Neural cell (in vitro differentiated cells): ENCODE data around the gene ATP1A4. TPM values are rescaled to one million over a fixed set of nuclear protein-coding genes. Genes with fewer than 3 reads are reported as not detected.

Experiments
- H2AFZ ChIP-seq: fragments of 200-600, 300-800 bp; sonication (generic), shearing (Covaris generic); 2 replicates; pipeline ENCODE4 v1.6.0; 2014; ENCODE audit warnings: low read depth, mild to moderate bottlenecking, antibody characterized with exemption, low read length, moderate library complexity
- H3F3A ChIP-seq: fragments of 200-600 bp; shearing (Covaris generic); 2 replicates; pipeline ENCODE4 v1.6.1; 2016; ENCODE audit warnings: mild to moderate bottlenecking, moderate library complexity, mixed read lengths, antibody characterized with exemption, low read length; ENCODE audit not compliant: insufficient read depth, poor library complexity, severe bottlenecking
- H3K27ac ChIP-seq: fragments of 200-600, 300-800 bp; sonication (generic), shearing (Covaris generic); 2 replicates; pipeline ENCODE4 v1.5.1; 2014; ENCODE audit warnings: mild to moderate bottlenecking, low read length, moderate library complexity
- H3K27me3 ChIP-seq: fragments of 300-800, 200-600 bp; sonication (generic), shearing (Covaris generic); 2 replicates; pipeline ENCODE4 v1.6.0; 2014; ENCODE audit warnings: mild to moderate bottlenecking, low read depth, low read length, moderate library complexity; ENCODE audit not compliant: insufficient read depth
- H3K36me3 ChIP-seq: fragments of 300-800, 200-600 bp; sonication (generic), shearing (Covaris generic); 2 replicates; pipeline ENCODE4 v1.5.1; 2014; ENCODE audit warnings: mild to moderate bottlenecking, antibody characterized with exemption, low read length, moderate library complexity; ENCODE audit not compliant: insufficient read depth
- H3K4me2 ChIP-seq: fragments of 300-800, 200-600 bp; sonication (generic), shearing (Covaris generic); 2 replicates; pipeline ENCODE4 v1.6.0; 2014; ENCODE audit warnings: mild to moderate bottlenecking, low read length
- H3K4me3 ChIP-seq: fragments of 300-800, 200-600 bp; sonication (generic), shearing (Covaris generic); 2 replicates; pipeline ENCODE4 v1.5.1; 2014; ENCODE audit warnings: mild to moderate bottlenecking, low read length, moderate library complexity
- H3K79me2 ChIP-seq: fragments of 200-600 bp; shearing (Covaris generic); replicated peaks from 2 replicates; pipeline ENCODE4 v1.6.0; 2014; ENCODE audit warnings: mild to moderate bottlenecking, low read length, moderate library complexity; ENCODE audit not compliant: insufficient read depth
- H3K9ac ChIP-seq: fragments of 300-800, 200-600 bp; sonication (generic), shearing (Covaris generic); 2 replicates; pipeline ENCODE4 v1.6.1; 2016; ENCODE audit warnings: mild to moderate bottlenecking, low read length, mixed read lengths
- H3K9me2 ChIP-seq: fragments of 200-600 bp; shearing (Covaris generic); 2 replicates; pipeline ENCODE4 v1.6.1; 2016; ENCODE audit warnings: mild to moderate bottlenecking, low read length, mixed read lengths; ENCODE audit not compliant: insufficient read depth
- H3K9me3 ChIP-seq: fragments of 200-600, 300-800 bp; sonication (generic), shearing (Covaris generic); 2 replicates; pipeline ENCODE4 v1.6.1; 2016; ENCODE audit warnings: mild to moderate bottlenecking, mixed run types, low read length, moderate library complexity, mixed read lengths
- H4K20me1 ChIP-seq: fragments of 200-600 bp; shearing (Covaris generic); 2 replicates; pipeline ENCODE4 v1.6.1; 2016; ENCODE audit warnings: mild to moderate bottlenecking, mixed run types; ENCODE audit not compliant: insufficient read depth
- CTCF ChIP-seq: fragments of 450-650 bp; IDR thresholded peaks from 2 replicates; pipeline ENCODE4 v1.5.1; 2014; ENCODE audit warnings: antibody characterized with exemption, mild to moderate bottlenecking, moderate library complexity; ENCODE audit not compliant: poor library complexity, severe bottlenecking
- EP300 ChIP-seq: fragments of 450-650 bp; conservative IDR thresholded peaks from 2 replicates; pipeline ENCODE4 v1.6.1; 2014; ENCODE audit warnings: antibody characterized with exemption, mild to moderate bottlenecking, moderate library complexity; ENCODE audit not compliant: poor library complexity, severe bottlenecking
- EZH2 ChIP-seq: fragments of 200-600, 300-800 bp; shearing (Covaris generic), sonication (generic); IDR thresholded peaks from 2 replicates; pipeline ENCODE4 v1.6.1; 2014; ENCODE audit warnings: antibody characterized with exemption, low read length, borderline replicate concordance, mild to moderate bottlenecking; ENCODE audit not compliant: insufficient read depth, poor library complexity, severe bottlenecking
- MXI1 ChIP-seq: fragments of 450-650 bp; conservative IDR thresholded peaks from 2 replicates; pipeline ENCODE4 v1.6.1; 2014; ENCODE audit warnings: antibody characterized with exemption, mild to moderate bottlenecking; ENCODE audit not compliant: poor library complexity, severe bottlenecking
- POLR2AphosphoS5 ChIP-seq: IDR thresholded peaks from 2 replicates; pipeline ENCODE4 v1.6.1; 2012
- RAD21 ChIP-seq: fragments of 450-650 bp; conservative IDR thresholded peaks from 2 replicates; pipeline ENCODE4 v1.6.1; 2014; ENCODE audit warnings: antibody characterized with exemption, mild to moderate bottlenecking, moderate library complexity
- SMC3 ChIP-seq: fragments of 450-650 bp; conservative IDR thresholded peaks from 2 replicates; pipeline ENCODE4 v1.6.1; 2014; ENCODE audit warnings: antibody characterized with exemption, mild to moderate bottlenecking, moderate library complexity; ENCODE audit not compliant: poor library complexity
- TAF1 ChIP-seq: IDR thresholded peaks from 2 replicates; pipeline ENCODE4 v1.6.1; 2012; ENCODE audit warnings: low read depth
- polyA plus RNA-seq: library from polyadenylated mRNA; depleted of rRNA; stranded (reverse); fragments of >200 nt; gene quantifications from 2 replicates; pipeline ENCODE4 v1.2.3, GENCODE V29; 2014
- TF ChIP-seq, protein P1 (sequence below): IDR thresholded peaks from 2 replicates; pipeline ENCODE4 v1.6.1; 2012; ENCODE audit warnings: borderline replicate concordance

The ATP1A4 gene
- polyA plus RNA-seq, 1 donor from 2014 or later, result not detected

- H3K79me2 ChIP-seq, result no peaks in the 10 kb centered on the region
- no peak overlapping the region for H3K27ac ChIP-seq
- H3K27me3 ChIP-seq, result no peaks in the 10 kb centered on the region
- H3K9ac ChIP-seq, result no peak overlapping the region
- no peaks in the 10 kb centered on the region for H3K9me3 ChIP-seq
- H2AFZ ChIP-seq, result no peak overlapping the region
- no peaks in the 10 kb centered on the region for H3K36me3 ChIP-seq
- H3K4me2 ChIP-seq, result no peak overlapping the region
- H4K20me1 ChIP-seq, result no peaks in the 10 kb centered on the region
- H3K9me2 ChIP-seq, result no peaks in the 10 kb centered on the region
- H3K4me3 ChIP-seq, result no peak overlapping the region
- TF ChIP-seq RAD21, result no peak
- TF ChIP-seq EZH2, result no peak
- TF ChIP-seq, protein P1, sequence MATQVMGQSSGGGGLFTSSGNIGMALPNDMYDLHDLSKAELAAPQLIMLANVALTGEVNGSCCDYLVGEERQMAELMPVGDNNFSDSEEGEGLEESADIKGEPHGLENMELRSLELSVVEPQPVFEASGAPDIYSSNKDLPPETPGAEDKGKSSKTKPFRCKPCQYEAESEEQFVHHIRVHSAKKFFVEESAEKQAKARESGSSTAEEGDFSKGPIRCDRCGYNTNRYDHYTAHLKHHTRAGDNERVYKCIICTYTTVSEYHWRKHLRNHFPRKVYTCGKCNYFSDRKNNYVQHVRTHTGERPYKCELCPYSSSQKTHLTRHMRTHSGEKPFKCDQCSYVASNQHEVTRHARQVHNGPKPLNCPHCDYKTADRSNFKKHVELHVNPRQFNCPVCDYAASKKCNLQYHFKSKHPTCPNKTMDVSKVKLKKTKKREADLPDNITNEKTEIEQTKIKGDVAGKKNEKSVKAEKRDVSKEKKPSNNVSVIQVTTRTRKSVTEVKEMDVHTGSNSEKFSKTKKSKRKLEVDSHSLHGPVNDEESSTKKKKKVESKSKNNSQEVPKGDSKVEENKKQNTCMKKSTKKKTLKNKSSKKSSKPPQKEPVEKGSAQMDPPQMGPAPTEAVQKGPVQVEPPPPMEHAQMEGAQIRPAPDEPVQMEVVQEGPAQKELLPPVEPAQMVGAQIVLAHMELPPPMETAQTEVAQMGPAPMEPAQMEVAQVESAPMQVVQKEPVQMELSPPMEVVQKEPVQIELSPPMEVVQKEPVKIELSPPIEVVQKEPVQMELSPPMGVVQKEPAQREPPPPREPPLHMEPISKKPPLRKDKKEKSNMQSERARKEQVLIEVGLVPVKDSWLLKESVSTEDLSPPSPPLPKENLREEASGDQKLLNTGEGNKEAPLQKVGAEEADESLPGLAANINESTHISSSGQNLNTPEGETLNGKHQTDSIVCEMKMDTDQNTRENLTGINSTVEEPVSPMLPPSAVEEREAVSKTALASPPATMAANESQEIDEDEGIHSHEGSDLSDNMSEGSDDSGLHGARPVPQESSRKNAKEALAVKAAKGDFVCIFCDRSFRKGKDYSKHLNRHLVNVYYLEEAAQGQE, result no peak
- no peak for TF ChIP-seq EP300
- no peak for TF ChIP-seq SMC3
- no peak for TF ChIP-seq TAF1
- no peak for TF ChIP-seq POLR2AphosphoS5
- TF ChIP-seq CTCF, result no peak
- no peak for TF ChIP-seq MXI1
- no peaks in the 10 kb centered on the region for H3F3A ChIP-seq
These were observed 5.0 kb downstream of the ATP1A4 start for GRCh38 chr1:160156361-160156760.

DNA sequence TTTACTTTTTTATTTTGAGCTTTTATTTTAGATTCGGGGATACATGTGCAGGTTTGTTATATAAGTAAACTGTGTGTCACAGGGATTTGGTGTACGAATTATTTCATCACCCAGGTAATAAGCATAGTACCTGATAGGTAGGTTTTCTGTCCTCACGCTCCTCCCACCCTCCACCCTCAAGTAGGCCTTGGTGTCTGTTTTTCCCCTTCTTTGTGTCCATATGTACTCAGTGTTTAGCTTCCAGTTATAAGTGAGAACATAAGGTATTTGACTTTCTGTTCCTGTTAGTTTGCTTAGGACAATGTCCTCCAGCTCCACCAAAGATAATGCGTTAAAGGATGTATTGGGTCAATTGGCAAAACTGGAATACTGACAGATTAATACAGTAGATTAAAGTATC lies 5.8 kb downstream of the ATP1A4 start:
- H2AFZ ChIP-seq, result no peak overlapping the region
- H3K27me3 ChIP-seq, result no peaks in the 10 kb centered on the region
- H3K9ac ChIP-seq, result no peak overlapping the region
- no peaks in the 10 kb centered on the region for H3K79me2 ChIP-seq
- no peak for TF ChIP-seq RAD21
- no peak for TF ChIP-seq MXI1
- TF ChIP-seq CTCF, result no peak
- TF ChIP-seq EP300, result no peak
- TF ChIP-seq TAF1, result no peak
- no peak for TF ChIP-seq POLR2AphosphoS5
- no peak for TF ChIP-seq EZH2
- no peak overlapping the region for H3K4me3 ChIP-seq
- no peaks in the 10 kb centered on the region for H4K20me1 ChIP-seq
- H3K9me3 ChIP-seq, result no peaks in the 10 kb centered on the region
- no peak overlapping the region for H3K27ac ChIP-seq
- H3F3A ChIP-seq, result no peaks in the 10 kb centered on the region
- no peak overlapping the region for H3K4me2 ChIP-seq
- no peaks in the 10 kb centered on the region for H3K9me2 ChIP-seq
- no peaks in the 10 kb centered on the region for H3K36me3 ChIP-seq
